Caco-2 (cell line): ENCODE measurements around the gene ASPHD1. TPM values are rescaled to one million over a fixed set of nuclear protein-coding genes. Genes with fewer than 3 reads are reported as not detected.

Experiments used
- BruUV-seq: library from RNA; stranded (reverse); fragments of 400-500 nt; replicated peaks from 2 replicates; lab custom pipeline; 2021; lab: Mats Ljungman, UMichigan
- CTCF ChIA-PET: fragments of 300-600 bp; sonication (Branson Sonifier 250); formaldehyde crosslinking; loops from one replicate; lab custom pipeline; 2022; ENCODE audit warnings: antibody characterized with exemption; lab: Charles Lee
- POLR2A ChIA-PET: fragments of 300-600 bp; sonication (Branson Sonifier 250); formaldehyde crosslinking; loops from one replicate; lab custom pipeline; 2022; ENCODE audit warnings: antibody characterized with exemption; lab: Charles Lee
- DNase-seq, 2 experiments: peaks; one replicate each; pipeline versions ENCODE4 v3.0.0 to v3.0.0-alpha.2; 2020 to 2022
- H3K27me3 ChIP-seq: replicated peaks from 2 replicates; pipeline ENCODE4 v1.6.0; 2011; ENCODE audit warnings: low read length; ENCODE audit not compliant: control insufficient read depth, insufficient read depth
- H3K36me3 ChIP-seq: 2 replicates; pipeline ENCODE4 v1.5.1; 2011; ENCODE audit warnings: low read length; ENCODE audit not compliant: control insufficient read depth, insufficient read depth
- H3K4me1 ChIP-seq: fragments of 250-450 bp; sonication (Bioruptor Pico); 2 replicates; pipeline ENCODE4 v1.5.1; 2020; ENCODE audit warnings: mild to moderate bottlenecking
- H3K4me3 ChIP-seq: 2 replicates; pipeline ENCODE4 v1.5.1; 2011; ENCODE audit warnings: low read depth, mild to moderate bottlenecking, control low read depth, low read length
- H3K9me3 ChIP-seq: fragments of 250-450 bp; sonication (Bioruptor Pico); 2 replicates; pipeline ENCODE4 v1.5.1; 2020; ENCODE audit warnings: mild to moderate bottlenecking, moderate library complexity
- H3K27ac Mint-ChIP-seq: one replicate; pipeline ENCODE4 v1.8.0; 2022; ENCODE audit warnings: mixed read lengths; ENCODE audit not compliant: unreplicated experiment
- H3K27me3 Mint-ChIP-seq: one replicate; pipeline ENCODE4 v1.8.0; 2022; ENCODE audit warnings: mixed read lengths; ENCODE audit not compliant: insufficient read depth, unreplicated experiment
- H3K36me3 Mint-ChIP-seq: one replicate; pipeline ENCODE4 v1.8.0; 2022; ENCODE audit warnings: mild to moderate bottlenecking, mixed read lengths; ENCODE audit not compliant: insufficient read depth, unreplicated experiment
- H3K4me1 Mint-ChIP-seq: one replicate; pipeline ENCODE4 v1.8.0; 2022; ENCODE audit warnings: low read depth, mixed read lengths; ENCODE audit not compliant: unreplicated experiment
- H3K4me3 Mint-ChIP-seq: one replicate; pipeline ENCODE4 v1.8.0; 2022; ENCODE audit warnings: mild to moderate bottlenecking, moderate library complexity, mixed read lengths; ENCODE audit not compliant: unreplicated experiment
- H3K9me3 Mint-ChIP-seq: one replicate; pipeline ENCODE4 v1.8.0; 2022; ENCODE audit warnings: mixed read lengths; ENCODE audit not compliant: unreplicated experiment
- CTCF ChIP-seq, 2 experiments: fragments of 200-600 bp in 1 of 2; IDR thresholded peaks; 1 replicate in 1 of 2; 2 replicates in 1 of 2; pipeline versions ENCODE4 v1.5.1 to v1.8.0; 2011 to 2022; ENCODE audit warnings: antibody characterized with exemption in 1 of 2, control low read depth in 1 of 2, inconsistent platforms in 1 of 2, low read depth in 1 of 2, low read length in 1 of 2, mild to moderate bottlenecking in 1 of 2, moderate library complexity in 1 of 2; ENCODE audit not compliant: insufficient read depth in 1 of 2, severe bottlenecking in 1 of 2, unreplicated experiment in 1 of 2
- intact Hi-C: fragments of 100-400 bp; cut with micrococcal nuclease; formaldehyde crosslinking; loops from one replicate; pipeline ENCODE4 v1.10.0; 2022; ENCODE audit not compliant: unreplicated experiment
- total RNA-seq: library from RNA; stranded (reverse); gene quantifications from 2 replicates; pipeline ENCODE4 v1.2.3, GENCODE V29; 2022

The ASPHD1 gene
- total RNA-seq, 1 experiment from 2014 or later, result 13.2 TPM

- CTCF ChIA-PET, result interaction anchor here (0.6 to 2.4 kb wide), 11 partner anchors 27 to 199 kb away, joined by 3 to 9 read pairs (median 3); partner anchors contain the start of genes DOC2A, KCTD13, TAOK2 and TMEM219
- H3K4me1 ChIP-seq, result peaks cover 22% of the 10 kb centered on the region; the same call in 1 of the 2 replicates
- peaks cover 22% of the 10 kb centered on the region for H3K4me1 Mint-ChIP-seq
- peaks cover 6% of the 10 kb centered on the region for H3K36me3 Mint-ChIP-seq
- DNase-seq, result peak; percentile 89 to 94
- intact Hi-C loops, result loop anchor here (2.0 to 10.0 kb wide), 3 partner anchors 37 to 125 kb away; partner anchors contain the start of genes C16orf92, CDIPT and PAGR1
- POLR2A ChIA-PET, result interaction anchor here (0.5 to 2.1 kb wide), 7 partner anchors 9 to 1076 kb away, joined by 3 to 18 read pairs (median 3); partner anchors contain the start of gene TAOK2
- peak within 1 kb of the TSS; percentile 88 for H3K27ac Mint-ChIP-seq
- BruUV-seq, result no TSS peak
- no peaks in the 10 kb centered on the region for H3K27me3 Mint-ChIP-seq
- no peaks in the 10 kb centered on the region for H3K9me3 ChIP-seq
- H3K36me3 ChIP-seq, result no peaks in the 10 kb centered on the region; the same call in 1 of the 2 replicates
- peak within 1 kb of the TSS; percentile 93 for H3K4me3 Mint-ChIP-seq
- peak within 1 kb of the TSS; percentile 66 for H3K4me3 ChIP-seq
- no peaks in the 10 kb centered on the region for H3K9me3 Mint-ChIP-seq
- H3K27me3 ChIP-seq, result no peaks in the 10 kb centered on the region
- peak; percentile 31 to 35 for TF ChIP-seq CTCF (IDR thresholded peaks at IDR 0.05; ENCODE audit: insufficient read depth in 1 of 2, low read depth in 1 of 2, low read length in 1 of 2, severe bottlenecking in 1 of 2, unreplicated experiment in 1 of 2)
These were observed 679 bp upstream of the ASPHD1 start, which contains the start of gene SEZ6L2 for GRCh38 chr16:29899516-29900101. Gene SEZ6L2, minus strand, starts transcription at chr16:29899550. Its CDS starts 531 bp downstream, at chr16:29899019.

GRCh38 chr16:29900888-29901606, 759 bp downstream of the ASPHD1 start:
- TSS peak; percentile 18 for BruUV-seq
- intact Hi-C loops, result loop anchor here (5.0 kb wide), 1 partner anchor 84 kb away; the partner anchor contains the start of gene PAGR1

More at GRCh38 chr16:29900888-29901606, 759 bp downstream of the ASPHD1 start:
- ChIA-PET CTCF (interaction anchor here (0.6 to 2.4 kb wide), 3 partner anchors 51 to 202 kb away, joined by 3 to 9 read pairs (median 4); no protein-coding TSS in a partner anchor), POLR2A (interaction anchor here (1.2 to 2.1 kb wide), 3 partner anchors 25 to 72 kb away, joined by 6 to 18 read pairs (median 12); partner anchors contain the start of genes KCTD13 and TAOK2)
- Mint-ChIP-seq H3K27me3 (no peaks in the 10 kb centered on the region), H3K36me3 (peaks cover 6% of the 10 kb centered on the region), H3K4me1 (peaks cover 22% of the 10 kb centered on the region), H3K4me3 (peak overlapping the region; percentile 93), H3K27ac (peak overlapping the region; percentile 88), H3K9me3 (no peaks in the 10 kb centered on the region)
- TF ChIP-seq CTCF (IDR thresholded peaks at IDR 0.05; ENCODE audit: insufficient read depth in 1 of 2, low read depth in 1 of 2, low read length in 1 of 2, severe bottlenecking in 1 of 2, unreplicated experiment in 1 of 2), result no peak
- no peaks in the 10 kb centered on the region for H3K27me3 ChIP-seq
- no peak for DNase-seq
- peak overlapping the region; percentile 66 for H3K4me3 ChIP-seq
- H3K4me1 ChIP-seq, result peaks cover 22% of the 10 kb centered on the region; the same call in 1 of the 2 replicates
- H3K9me3 ChIP-seq, result no peaks in the 10 kb centered on the region
- H3K36me3 ChIP-seq, result no peaks in the 10 kb centered on the region
